Measurements from ENCODE around the gene TUBGCP6.
A peak's percentile ranks its signal among the peaks of the same experiment; 100 is the strongest.

TUBGCP6 gene

GRCh38 chr22:50244420-50245213, at the start of gene TUBGCP6:
Gene TUBGCP6, minus strand, starts transcription at chr22:50245023. Its CDS starts 564 bp downstream, at chr22:50244459.
- DNase-seq: peak; percentile 95

DNA sequence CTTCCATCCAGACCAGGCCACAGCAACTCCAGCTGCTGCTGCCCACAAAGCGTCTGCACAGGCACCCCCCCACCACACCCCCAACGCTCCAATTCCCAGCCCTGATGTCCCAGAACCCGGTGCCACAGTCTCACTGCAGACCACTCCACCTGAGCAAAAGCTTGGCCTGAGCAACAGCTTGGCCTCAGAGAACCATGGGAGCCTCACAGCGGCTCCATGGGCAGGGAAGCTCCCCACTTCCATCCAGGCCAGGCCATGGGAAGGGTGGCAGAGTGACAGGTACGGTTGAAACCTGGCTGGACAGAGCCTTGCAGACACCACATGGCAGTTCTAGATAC, 49.5 kb upstream of the TUBGCP6 start:
- DNase-seq: no peak

- DNase-seq: no peak
Observed at GRCh38 chr22:50293441-50294318, 48.9 kb upstream of the TUBGCP6 start.

- no peak for DNase-seq
Observed at GRCh38 chr22:50292643-50293440, 48.0 kb upstream of the TUBGCP6 start.

DNA sequence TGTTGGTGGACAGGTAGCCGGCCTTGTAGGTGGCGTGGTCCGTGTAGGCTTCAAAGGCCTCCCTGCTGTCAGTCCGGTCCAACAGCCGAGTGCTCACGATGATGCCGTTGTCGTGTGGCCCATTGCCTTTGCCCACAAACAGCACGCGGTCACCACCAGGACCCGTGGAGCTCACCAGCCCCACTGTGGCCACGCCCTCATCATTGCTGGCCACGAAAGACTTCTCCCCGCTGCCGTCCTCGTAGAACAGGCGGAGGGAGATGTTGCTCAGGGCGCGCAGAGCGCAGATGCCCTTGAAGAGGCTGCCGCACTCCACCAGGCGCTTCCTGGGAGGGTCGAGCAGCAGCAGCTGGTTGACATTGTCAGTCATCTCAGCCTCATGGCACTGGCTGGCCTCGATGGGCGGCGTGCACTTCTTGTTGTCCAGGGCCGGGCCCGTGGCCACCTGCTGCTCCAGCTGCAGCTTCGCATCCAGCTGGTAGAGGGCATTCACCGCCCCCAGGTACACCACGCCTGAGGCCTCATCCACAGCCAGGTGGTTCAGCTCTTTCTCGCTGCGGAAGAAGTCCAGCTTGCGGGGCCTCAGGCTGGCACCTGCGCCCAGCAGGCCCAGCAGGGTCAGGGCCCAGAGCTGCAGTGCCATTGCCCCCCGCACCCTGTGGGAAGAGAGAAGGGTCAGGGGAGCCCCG, 45.3 kb upstream of the TUBGCP6 start:
- DNase-seq: no peak

DNA sequence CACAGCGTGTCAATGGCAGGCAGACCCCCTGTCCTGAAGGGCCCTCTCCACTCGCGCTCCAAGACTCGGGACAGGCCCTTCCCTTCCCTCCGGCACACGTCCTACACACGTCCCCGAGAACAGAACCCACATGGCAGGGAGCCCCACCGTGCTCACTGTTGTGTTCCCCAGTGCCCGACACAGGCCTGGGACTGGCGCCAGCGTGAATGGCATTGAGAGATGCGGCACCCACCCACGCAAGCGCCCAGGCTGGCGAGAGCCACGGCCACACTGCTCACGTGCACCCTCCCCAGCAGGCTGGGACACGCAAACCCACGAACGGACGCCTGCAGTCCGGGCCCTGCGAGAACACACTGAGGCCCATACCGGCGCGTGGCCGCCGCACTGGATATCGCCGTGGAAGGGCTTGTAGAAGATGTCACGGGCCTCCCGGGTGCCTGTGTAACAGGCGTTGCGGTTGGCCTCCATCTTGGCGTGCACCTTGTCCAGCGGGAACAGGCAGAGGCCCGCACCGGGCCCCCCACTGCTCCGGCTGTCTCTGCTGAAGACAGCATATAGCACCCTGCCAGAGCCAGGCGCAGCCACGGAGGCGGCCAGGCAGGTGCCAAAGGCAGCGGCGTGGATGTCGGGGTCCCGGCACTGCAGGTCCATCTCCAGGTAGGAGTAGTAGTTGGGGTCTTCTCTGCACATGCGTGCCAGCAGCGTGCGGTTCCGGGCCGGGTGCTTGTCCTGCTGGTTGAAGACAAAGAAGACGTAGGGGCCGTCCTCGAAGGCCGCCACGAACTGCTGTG, 44.5 kb upstream of the TUBGCP6 start:
- DNase-seq: no peak

DNA sequence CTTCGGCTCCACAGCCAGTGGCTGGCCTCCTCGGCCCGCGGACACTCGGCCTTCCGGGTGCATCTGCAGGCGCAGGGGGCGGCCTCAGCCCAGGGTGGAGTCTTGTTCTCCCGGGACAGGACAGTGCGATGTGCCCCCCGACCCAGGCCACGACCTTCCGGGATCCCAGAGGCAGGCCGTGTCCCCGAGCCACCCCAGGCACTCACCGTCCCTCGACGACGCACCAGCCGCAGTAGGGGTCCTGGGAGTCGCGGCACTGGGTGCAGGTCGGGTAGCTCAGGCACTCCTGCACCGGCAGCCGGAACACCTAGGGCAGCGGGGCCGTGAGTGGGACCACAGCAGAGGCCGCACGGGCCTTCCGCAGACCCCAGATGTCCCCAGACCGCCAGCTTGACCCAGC, 42.9 kb upstream of the TUBGCP6 start:
- no peak for DNase-seq

- no peak for DNase-seq
Observed at GRCh38 chr22:50286701-50287318, 42.0 kb upstream of the TUBGCP6 start.

DNA sequence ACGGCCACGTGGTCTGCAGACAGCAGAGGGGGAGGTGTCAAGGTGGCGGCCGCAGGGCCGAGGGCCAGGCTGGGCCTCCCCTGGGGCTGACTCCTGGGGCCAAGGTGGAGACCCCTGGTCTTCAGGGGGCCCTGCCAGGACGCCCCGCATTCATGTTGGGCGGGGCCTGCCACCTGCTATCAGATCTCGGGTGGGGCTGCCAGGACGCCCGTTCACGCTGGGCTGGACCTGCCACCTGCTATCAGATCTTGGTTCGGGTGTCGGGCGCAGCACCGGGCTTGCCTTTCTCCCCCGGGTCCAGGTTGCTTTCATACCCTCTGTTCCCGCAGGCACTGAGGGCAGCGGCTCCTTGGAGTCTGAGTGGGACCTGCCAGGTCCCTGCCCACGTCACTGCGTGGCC, 41.5 kb upstream of the TUBGCP6 start:
- DNase-seq: no peak

- no peak for DNase-seq
Observed at GRCh38 chr22:50285568-50286229, 40.9 kb upstream of the TUBGCP6 start.

- DNase-seq: no peak
Observed at GRCh38 chr22:50284479-50284878, 39.7 kb upstream of the TUBGCP6 start.

- DNase-seq: no peak
Observed at GRCh38 chr22:50283821-50284220, 39.0 kb upstream of the TUBGCP6 start.

DNA sequence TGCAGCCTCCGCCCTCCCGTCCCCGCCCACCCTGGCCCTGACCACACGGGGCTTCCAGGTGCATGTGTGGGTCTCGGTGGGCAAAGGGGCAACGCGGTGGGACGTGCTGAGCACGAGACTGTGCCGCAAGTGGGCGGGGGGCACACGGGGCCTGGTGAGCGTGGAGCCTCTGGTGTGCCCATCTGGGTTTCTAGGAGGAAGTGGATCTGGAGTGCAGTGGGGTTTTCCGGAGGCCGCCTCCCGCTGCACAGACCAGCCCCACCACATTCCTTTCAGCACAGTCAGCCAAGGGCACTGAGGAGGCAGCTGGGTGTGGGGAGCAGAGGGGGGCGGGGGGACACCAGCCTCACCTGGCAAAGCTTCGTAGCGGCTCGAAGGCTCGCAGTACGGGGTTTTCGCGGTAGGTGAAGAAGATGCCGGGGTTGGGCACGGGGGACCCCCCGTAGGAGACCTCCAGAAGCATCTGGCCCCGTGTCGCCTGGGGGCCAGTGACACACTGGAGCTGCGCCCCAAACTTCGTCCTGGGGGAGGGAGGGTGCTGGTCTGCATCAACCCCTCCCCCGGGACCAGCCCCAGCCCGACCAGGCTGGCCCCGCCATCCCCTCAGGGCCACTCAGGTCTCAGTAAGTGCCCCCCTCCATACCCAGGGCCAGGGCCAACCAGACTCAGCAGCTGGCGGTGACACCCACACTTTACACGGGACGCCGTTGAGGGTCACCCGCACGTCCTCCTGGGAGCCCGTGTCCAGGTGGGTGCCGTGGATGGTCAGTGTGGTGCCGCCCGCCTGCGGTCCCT, 37.7 kb upstream of the TUBGCP6 start:
- DNase-seq: no peak

GRCh38 chr22:50281957-50282356, 37.1 kb upstream of the TUBGCP6 start:
- DNase-seq: no peak

DNA sequence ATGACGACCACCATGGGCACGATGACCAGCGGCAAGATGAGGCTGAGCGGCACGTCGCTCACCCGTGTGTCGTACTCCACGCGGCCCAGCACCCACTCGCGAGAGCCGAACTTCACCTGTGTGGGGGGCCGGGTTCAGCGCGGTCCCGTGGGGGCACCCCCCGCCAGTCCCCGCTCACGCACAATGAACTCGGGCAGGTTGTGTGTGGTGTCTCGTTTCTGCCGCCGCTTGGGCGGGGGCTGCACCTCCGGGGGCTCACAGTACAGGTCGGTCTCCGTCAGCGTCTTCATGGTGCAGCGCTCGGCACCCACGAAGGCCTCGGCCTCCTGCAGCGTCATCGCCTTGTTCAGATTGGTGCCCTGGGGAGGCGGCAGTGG, 36.5 kb upstream of the TUBGCP6 start:
- DNase-seq: no peak

DNA sequence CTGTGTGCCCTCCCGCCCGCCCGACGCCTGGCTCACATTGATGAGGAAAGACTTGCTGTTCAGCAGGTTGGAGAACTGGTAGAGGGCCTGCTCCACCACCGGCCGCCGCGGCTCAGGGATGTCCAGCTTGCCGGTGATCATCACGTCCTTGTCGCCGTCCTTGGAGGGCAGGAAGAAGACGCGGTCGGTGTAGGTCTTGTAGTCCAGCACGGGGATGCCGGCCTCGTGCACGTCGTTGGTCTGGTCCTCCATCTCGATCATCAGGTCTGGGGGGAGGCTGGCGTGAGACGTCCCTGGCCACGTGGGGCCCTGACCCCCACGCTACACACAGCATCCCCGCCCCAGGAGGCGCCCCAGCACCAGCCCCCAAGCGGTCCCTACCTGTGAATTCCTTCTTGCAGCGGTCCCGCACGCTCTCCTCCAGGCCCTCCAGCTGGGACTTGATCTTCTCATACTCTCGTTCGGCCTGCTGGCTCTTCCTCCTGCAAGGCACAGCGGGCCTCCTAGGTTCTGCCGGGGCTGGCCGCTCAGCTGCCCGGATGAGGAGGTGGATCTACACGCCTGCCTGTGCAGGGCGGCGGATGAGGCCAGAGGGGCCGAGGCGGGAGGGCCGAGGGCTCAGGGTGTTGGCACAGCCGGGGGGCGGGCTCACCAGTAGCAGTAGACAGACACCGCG, 36.0 kb upstream of the TUBGCP6 start:
- DNase-seq: no peak

GRCh38 chr22:50280022-50280707, 35.3 kb upstream of the TUBGCP6 start:
- DNase-seq: no peak

DNA sequence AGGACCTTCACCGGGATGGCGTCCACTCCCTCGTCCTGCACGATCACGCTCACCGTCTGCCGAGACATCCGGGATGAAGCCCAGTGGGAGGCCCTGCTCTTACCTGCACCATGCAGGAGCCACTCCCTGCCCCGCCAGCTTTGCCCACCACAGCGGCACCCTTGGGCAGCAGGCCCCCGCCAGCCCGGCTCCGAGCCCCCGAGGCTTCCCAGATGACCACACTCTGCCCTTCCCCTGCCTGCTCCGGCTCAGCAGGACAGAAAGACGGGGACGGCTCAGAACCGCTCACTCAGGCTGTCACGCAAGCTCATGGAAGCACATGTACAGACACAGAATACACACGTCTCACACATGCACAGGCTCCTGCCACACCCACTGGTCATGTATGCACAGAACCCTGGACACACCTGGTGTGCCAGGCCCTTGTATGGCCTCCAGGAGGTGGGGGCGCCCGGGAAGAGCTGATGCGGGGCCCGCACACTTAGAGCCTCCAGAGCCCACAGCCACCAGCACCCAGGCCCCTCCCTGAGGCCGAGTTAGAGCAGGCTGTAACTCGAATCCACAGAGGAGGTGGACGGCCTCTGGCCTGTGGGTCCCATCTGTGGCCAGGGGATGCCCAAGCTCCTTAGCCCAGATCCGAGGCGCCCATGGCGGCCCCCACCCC, 34.3 kb upstream of the TUBGCP6 start:
- no peak for DNase-seq

All from activated CD4-positive, alpha-beta T cell treated with anti-CD3 and anti-CD28 coated beads, Interleukin-10, Interleukin-2, amounts not matched to agents 100 ng/mL and 50 ng/mL, durations not matched to agents 16 hours and 8 hours (primary cell).